ENCODE results near the gene ITPR1.

DNA sequence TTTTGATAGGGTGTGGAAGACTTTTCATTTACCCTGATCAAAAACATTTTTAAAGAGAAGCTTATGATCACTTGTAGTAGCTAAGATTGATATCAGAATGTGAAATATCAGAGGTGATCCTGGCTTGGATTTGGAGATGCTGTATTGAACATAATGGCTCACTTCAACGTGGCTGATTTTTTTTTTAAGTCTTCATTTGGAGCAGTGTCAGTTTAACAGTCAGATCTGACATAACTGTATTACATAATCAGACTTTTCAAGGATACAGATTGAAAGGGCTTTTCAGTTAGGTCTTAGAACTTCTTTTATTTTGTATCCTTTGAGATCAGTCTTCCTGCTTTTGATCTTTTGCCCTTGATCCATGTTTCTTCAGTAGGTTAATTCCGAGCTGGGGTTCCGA lies 98.5 kb downstream of the ITPR1 start:
- TF ChIP-seq, protein P1, sequence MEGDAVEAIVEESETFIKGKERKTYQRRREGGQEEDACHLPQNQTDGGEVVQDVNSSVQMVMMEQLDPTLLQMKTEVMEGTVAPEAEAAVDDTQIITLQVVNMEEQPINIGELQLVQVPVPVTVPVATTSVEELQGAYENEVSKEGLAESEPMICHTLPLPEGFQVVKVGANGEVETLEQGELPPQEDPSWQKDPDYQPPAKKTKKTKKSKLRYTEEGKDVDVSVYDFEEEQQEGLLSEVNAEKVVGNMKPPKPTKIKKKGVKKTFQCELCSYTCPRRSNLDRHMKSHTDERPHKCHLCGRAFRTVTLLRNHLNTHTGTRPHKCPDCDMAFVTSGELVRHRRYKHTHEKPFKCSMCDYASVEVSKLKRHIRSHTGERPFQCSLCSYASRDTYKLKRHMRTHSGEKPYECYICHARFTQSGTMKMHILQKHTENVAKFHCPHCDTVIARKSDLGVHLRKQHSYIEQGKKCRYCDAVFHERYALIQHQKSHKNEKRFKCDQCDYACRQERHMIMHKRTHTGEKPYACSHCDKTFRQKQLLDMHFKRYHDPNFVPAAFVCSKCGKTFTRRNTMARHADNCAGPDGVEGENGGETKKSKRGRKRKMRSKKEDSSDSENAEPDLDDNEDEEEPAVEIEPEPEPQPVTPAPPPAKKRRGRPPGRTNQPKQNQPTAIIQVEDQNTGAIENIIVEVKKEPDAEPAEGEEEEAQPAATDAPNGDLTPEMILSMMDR (IDR thresholded peaks at IDR 0.05): no peak
- TF ChIP-seq POLR2A (IDR thresholded peaks at IDR 0.05): no peak

Measured in heart left ventricle (tissue), 13 donors.